ENCODE measurements around the gene CLEC4G.
A peak's percentile ranks its signal among the peaks of the same experiment; 100 is the strongest.

DNA sequence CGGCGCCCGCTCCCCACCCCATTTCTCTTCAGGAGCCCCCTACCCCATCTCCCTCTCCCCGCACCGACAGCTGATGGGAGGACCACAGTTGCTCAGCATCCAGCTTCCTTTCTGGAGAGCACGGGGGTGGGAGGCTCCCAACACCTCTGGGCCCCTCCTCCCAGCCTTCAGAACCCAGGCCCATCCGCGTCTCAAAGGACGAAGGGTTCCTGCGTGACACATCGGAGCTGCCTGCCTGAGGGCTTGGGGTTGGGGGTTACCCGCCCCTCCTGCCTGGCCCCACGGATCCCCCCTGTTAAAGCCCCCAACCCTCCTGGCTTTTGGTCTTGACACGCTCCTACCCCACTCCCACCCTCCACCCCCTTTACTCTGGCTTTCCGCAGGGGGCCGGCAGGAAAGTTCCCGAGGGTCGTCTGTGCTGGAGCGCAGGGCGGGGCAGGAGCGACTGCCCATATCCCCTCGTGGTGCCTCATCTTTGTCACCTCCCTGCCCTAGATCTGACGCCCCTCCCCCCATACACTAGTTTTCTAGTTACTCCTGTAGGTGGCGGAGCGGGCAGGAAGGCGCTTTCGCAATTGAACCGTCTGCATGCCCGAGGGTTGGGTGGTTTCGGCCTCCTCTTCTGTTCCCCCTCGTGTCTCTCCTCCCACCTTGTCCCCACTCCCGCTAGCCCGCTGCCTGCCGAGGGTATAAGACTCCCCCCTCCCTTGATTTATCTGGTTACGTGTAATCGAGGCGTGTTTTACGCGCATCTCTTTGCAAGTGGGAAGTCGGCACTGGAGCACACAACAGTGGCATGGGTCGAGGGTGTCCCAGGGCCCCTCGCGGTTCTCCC is 50.4 kb downstream of the CLEC4G start:
- TF ChIP-seq, protein P1, sequence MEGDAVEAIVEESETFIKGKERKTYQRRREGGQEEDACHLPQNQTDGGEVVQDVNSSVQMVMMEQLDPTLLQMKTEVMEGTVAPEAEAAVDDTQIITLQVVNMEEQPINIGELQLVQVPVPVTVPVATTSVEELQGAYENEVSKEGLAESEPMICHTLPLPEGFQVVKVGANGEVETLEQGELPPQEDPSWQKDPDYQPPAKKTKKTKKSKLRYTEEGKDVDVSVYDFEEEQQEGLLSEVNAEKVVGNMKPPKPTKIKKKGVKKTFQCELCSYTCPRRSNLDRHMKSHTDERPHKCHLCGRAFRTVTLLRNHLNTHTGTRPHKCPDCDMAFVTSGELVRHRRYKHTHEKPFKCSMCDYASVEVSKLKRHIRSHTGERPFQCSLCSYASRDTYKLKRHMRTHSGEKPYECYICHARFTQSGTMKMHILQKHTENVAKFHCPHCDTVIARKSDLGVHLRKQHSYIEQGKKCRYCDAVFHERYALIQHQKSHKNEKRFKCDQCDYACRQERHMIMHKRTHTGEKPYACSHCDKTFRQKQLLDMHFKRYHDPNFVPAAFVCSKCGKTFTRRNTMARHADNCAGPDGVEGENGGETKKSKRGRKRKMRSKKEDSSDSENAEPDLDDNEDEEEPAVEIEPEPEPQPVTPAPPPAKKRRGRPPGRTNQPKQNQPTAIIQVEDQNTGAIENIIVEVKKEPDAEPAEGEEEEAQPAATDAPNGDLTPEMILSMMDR (conservative IDR thresholded peaks at IDR 0.05 in 1 of 2, IDR thresholded peaks at IDR 0.05 in 1 of 2; ENCODE audit: extremely low read depth in 1 of 2, insufficient read depth in 1 of 2, low read depth in 1 of 2, low read length in 2 of 2) = peak; percentile 56 to 79
- TF ChIP-seq EZH2 (IDR thresholded peaks at IDR 0.05; ENCODE audit: borderline replicate concordance, low read length) = no peak

Data from mammary epithelial cell (primary cell).